GM23248 (cell line): ENCODE data around the gene KCNIP3.

Source experiments
- EZH2 ChIP-seq: fragments of 200-600 bp; sonication (generic); IDR thresholded peaks from 2 replicates; pipeline ENCODE4 v1.6.1; 2018; ENCODE audit warnings: antibody characterized with exemption, mild to moderate bottlenecking; ENCODE audit not compliant: insufficient read depth, poor library complexity, severe bottlenecking
- EZH2phosphoT487 ChIP-seq: fragments of 200-600 bp; sonication (generic); IDR thresholded peaks from 2 replicates; pipeline ENCODE4 v1.6.1; 2018; ENCODE audit warnings: antibody characterized with exemption, moderate library complexity, mild to moderate bottlenecking, low read depth; ENCODE audit not compliant: insufficient read depth

DNA sequence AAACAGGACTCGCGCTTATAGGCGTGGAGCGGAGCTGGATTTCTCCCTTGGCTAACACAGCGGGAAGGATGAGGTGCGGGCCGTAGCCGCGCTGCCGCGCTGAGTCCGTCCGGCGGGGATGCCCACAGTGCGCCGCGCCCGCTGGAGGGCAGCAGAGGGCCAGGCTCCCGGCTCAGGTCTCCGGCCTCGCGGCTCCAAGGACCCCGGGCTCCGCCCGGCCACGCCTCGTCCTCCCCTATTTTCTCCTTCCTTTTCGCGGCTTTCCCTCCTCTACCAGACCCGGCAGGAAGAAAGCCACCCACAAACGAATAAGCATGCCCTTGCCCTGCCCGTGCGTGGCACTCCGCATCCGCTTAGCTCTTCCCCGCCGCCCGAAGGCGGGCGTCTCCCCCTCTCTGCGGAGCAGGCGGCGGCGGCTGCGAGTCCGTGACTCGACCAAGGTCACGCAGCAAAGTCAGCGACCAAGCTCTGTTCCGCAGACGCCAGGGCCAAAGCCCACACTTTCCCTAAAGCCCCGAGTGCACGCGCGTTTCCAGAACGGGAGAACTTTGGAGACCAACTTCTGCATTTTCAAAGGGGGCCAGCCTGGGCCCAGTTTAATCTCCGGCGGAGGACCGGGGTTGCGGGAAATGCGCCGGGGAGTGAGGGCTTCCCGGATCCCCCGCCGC is 48.5 kb downstream of the KCNIP3 start:
- no peak for TF ChIP-seq EZH2
- TF ChIP-seq EZH2phosphoT487: no peak
